Kidney (tissue), 14 donors: ENCODE results near the gene MYRFL. TPM values are rescaled to one million over a fixed set of nuclear protein-coding genes. Genes with fewer than 3 reads are reported as not detected.

Experiments
- DNase-seq, 5 donors: peaks; one replicate each; pipeline ENCODE4 v3.0.0-alpha.2; 2013 to 2020
- FAIRE-seq: peaks from 2 replicates; lab custom pipeline; 2012; peaks lifted over from hg19 to GRCh38; lab: Jason Lieb, UNC
- H3K27ac ChIP-seq, 2 donors: one replicate each; pipeline ENCODE4 v1.7.0; 2013; ENCODE audit warnings: low read depth in 2 of 2, low read length in 2 of 2, inconsistent platforms in 1 of 2
- H3K27me3 ChIP-seq: one replicate; pipeline ENCODE4 v1.7.1; 2013; ENCODE audit warnings: low read length, inconsistent platforms; ENCODE audit not compliant: control insufficient read depth, insufficient read depth
- H3K36me3 ChIP-seq, 3 donors: one replicate each; pipeline versions ENCODE4 v1.7.0 to v1.7.1; 2013; ENCODE audit warnings: low read length in 3 of 3, control low read depth in 1 of 3, inconsistent platforms in 1 of 3; ENCODE audit not compliant: insufficient read depth in 3 of 3, control insufficient read depth in 2 of 3
- H3K4me1 ChIP-seq, 3 donors: one replicate each; pipeline versions ENCODE4 v1.7.0 to v1.7.1; 2013; ENCODE audit warnings: low read length in 3 of 3, inconsistent platforms in 1 of 3, low read depth in 1 of 3; ENCODE audit not compliant: control insufficient read depth in 2 of 3, insufficient read depth in 2 of 3
- H3K4me3 ChIP-seq, 3 donors: one replicate each; pipeline versions ENCODE4 v1.7.0 to v1.8.1; 2013; ENCODE audit warnings: low read length in 3 of 3, control low read depth in 1 of 3, inconsistent platforms in 1 of 3
- H3K9ac ChIP-seq, 3 donors: one replicate each; pipeline versions ENCODE4 v1.7.0 to v1.7.1; 2013; ENCODE audit warnings: low read length in 3 of 3, control low read depth in 1 of 3, inconsistent platforms in 1 of 3
- H3K9me3 ChIP-seq, 3 donors: one replicate each; pipeline versions ENCODE4 v1.7.0 to v1.7.1; 2013; ENCODE audit warnings: low read length in 3 of 3, control low read depth in 1 of 3, inconsistent platforms in 1 of 3; ENCODE audit not compliant: control insufficient read depth in 2 of 3, insufficient read depth in 1 of 3
- intact Hi-C: fragments of 100-400 bp; cut with DNase I; formaldehyde crosslinking; loops from one replicate; pipeline ENCODE4 v1.11.1; 2022
- polyA plus RNA-seq: library from polyadenylated mRNA; stranded (reverse); fragments of 350-450 nt; fragmentation: Illumina TruSeq; extraction: RNeasy Lipid Tissue Mini Kit (QIAGEN cat#74804); gene quantifications from one replicate; pipeline ENCODE4 v1.2.3, GENCODE V29; 2014; ENCODE audit warnings: low read depth, low replicate concordance; ENCODE audit not compliant: insufficient read depth
- total RNA-seq: library from RNA; stranded (reverse); fragmentation: NEBNext Ultra II Directional; extraction: Animal tissue kit (Norgen Biotek cat#: 25700); gene quantifications from one replicate; pipeline ENCODE4 v1.2.1, GENCODE V29; 2021
- TF ChIP-seq, protein P1 (sequence below): IDR thresholded peaks from 3 replicates; pipeline ENCODE4 v1.5.1; 2012; ENCODE audit warnings: mild to moderate bottlenecking, moderate library complexity, borderline replicate concordance; ENCODE audit not compliant: insufficient read depth; ENCODE audit errors: extremely low read depth
- donor health status: control.
- donor health status: control.
- donor health status: control.
- donor health status: control.
- donor health status: control.
- donor health status: DM: yes; HTN: yes; CAD: no.
- donor health status: Normal renal cell carcinoma (clear cell type).

The MYRFL gene
- total and polyA plus RNA-seq, 2 donors from 2014 or later = 0.82 to 1.6 TPM

- Histone ChIP-seq H3K9ac (no peak overlapping the region), H3K4me1 (peaks cover 0 to 4% (median 2%) of the 10 kb centered on the region in 3 donors), H3K9me3 (no peaks in the 10 kb centered on the region), H3K4me3 (no peak overlapping the region), H3K27me3 (no peaks in the 10 kb centered on the region), H3K36me3 (no peaks in the 10 kb centered on the region), H3K27ac (no peak overlapping the region)
- DNase-seq = peak in 3 of 5 donors; percentile 26 to 87 (median 87)
- peak; percentile 66 for FAIRE-seq
- TF ChIP-seq, protein P1, sequence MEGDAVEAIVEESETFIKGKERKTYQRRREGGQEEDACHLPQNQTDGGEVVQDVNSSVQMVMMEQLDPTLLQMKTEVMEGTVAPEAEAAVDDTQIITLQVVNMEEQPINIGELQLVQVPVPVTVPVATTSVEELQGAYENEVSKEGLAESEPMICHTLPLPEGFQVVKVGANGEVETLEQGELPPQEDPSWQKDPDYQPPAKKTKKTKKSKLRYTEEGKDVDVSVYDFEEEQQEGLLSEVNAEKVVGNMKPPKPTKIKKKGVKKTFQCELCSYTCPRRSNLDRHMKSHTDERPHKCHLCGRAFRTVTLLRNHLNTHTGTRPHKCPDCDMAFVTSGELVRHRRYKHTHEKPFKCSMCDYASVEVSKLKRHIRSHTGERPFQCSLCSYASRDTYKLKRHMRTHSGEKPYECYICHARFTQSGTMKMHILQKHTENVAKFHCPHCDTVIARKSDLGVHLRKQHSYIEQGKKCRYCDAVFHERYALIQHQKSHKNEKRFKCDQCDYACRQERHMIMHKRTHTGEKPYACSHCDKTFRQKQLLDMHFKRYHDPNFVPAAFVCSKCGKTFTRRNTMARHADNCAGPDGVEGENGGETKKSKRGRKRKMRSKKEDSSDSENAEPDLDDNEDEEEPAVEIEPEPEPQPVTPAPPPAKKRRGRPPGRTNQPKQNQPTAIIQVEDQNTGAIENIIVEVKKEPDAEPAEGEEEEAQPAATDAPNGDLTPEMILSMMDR = no peak
- intact Hi-C loops = no loop called here
Observed at GRCh38 chr12:69987579-69988091, 162.6 kb downstream of the MYRFL start.

DNA sequence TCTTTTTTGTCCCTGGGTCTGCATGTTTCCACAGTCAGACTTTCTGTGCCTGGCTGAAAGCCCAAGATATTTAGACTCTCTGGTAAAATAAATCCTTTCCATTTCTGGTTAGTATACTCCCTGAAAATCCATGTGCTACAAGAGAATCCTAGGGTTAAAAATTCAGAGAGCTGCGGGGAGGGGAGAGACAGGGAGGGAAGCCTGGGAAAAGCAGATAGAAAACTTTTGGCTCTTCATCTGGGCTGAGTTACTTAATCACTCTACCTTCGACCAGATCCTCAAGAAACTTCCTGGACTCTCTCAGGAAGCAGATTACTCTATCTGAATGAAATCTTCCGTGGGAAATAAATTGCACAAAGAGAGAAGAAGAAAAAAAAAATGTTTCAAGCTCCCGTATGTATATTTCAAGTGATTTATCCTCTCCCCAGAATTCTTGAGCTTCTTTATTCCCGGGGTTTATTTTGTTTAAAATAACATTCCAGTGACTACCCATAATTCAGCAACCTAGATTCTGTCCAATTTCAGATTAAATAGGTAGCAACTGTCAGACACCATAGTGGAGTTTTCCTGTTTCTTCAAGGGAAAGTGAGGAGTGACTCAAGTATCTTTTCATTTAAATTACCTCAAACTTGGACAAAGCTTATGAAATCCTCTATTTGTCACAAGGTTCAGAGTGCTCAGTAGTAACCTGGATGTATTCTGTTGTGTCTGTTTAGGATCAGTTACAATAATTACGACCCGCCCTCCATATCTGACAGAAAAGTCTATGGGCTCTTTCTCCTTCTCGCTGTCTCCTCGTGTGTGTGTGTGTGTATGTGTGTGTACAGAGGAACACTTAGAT, 163.7 kb downstream of the MYRFL start:
- Histone ChIP-seq H3K27me3 (no peaks in the 10 kb centered on the region), H3K4me1 (peaks cover 0 to 4% (median 2%) of the 10 kb centered on the region in 3 donors), H3K4me3 (peak overlapping the region in 1 of 3 donors; percentile 5), H3K27ac (peak overlapping the region; percentile 39 to 79), H3K9me3 (no peaks in the 10 kb centered on the region), H3K9ac (no peak overlapping the region), H3K36me3 (no peaks in the 10 kb centered on the region)
- TF ChIP-seq, protein P1 = no peak
- intact Hi-C loops = no loop called here
- peak in 2 of 5 donors; percentile 39 to 45 for DNase-seq
- FAIRE-seq = no peak

- H3K36me3 ChIP-seq = no peaks in the 10 kb centered on the region
- no peaks in the 10 kb centered on the region for H3K27me3 ChIP-seq
- intact Hi-C loops = no loop called here
- TF ChIP-seq, protein P1 = no peak
- no peak for FAIRE-seq
- H3K9ac ChIP-seq = no peak overlapping the region
- H3K4me1 ChIP-seq = peaks cover 0 to 4% (median 2%) of the 10 kb centered on the region in 3 donors
- no peak overlapping the region for H3K27ac ChIP-seq
- peak in 3 of 5 donors; percentile 43 to 59 (median 57) for DNase-seq
- H3K9me3 ChIP-seq = no peaks in the 10 kb centered on the region
- no peak overlapping the region for H3K4me3 ChIP-seq
Observed at GRCh38 chr12:69991690-69992288, 166.8 kb downstream of the MYRFL start.
